Measurements from ENCODE around the gene PYGB. TPM values are rescaled to one million over a fixed set of nuclear protein-coding genes. Genes with fewer than 3 reads are reported as not detected.
A peak's percentile ranks its signal among the peaks of the same experiment; 100 is the strongest.
"Not testable (repeated sequence)": the region's sequence is repeated elsewhere in the genome, so short reads cannot be mapped to it uniquely, and the experiment has no call there.

The PYGB gene
- total and polyA plus RNA-seq, 2 experiments from 2014 or later, result 45.3 to 61.1 TPM

DNA sequence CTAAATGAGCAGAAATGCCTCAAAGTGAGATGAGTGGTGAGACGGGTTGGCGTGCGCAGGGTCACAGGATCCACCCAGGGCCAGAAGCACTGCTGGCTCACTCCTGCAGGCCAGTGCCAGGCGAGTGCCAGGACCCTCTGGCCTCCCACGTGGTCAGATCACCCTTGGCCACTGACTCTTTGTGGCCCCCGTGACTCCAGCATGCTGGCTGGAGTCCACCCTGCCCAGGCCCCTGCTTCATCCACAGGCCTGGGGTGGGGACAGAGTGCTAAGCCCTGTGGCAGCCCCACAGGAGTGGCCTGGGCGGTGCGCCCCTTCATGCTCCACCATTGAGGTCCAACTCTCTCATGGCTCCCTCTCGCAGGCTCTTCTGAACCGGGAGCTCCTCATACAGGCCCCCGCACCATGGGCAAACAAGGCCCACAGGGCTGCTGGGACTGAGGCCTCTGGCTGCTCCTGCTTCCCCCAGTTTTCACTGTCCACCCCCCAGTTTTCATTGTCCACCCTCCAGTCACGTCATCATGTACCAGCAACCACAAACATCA is 81.1 kb downstream of the PYGB start:
- no peak overlapping the region for H3K27ac ChIP-seq
- H3K27me3 ChIP-seq, result no peaks in the 10 kb centered on the region
- DNase-seq (ENCODE audit: low spot score), result no peak
- H3K9me2 ChIP-seq (replicated peaks; ENCODE audit: insufficient read depth), result no peaks in the 10 kb centered on the region
- peaks cover 51% of the 10 kb centered on the region for H3K79me2 ChIP-seq
- H2AFZ ChIP-seq, result no peak overlapping the region
- WGBS (ENCODE audit: low lambda C conversion rate, missing lambda C conversion rate), result 98% methylated on average over 12 of the region's 12 CpGs
- H3K4me3 ChIP-seq, result no peak overlapping the region
- no peaks in the 10 kb centered on the region for H4K20me1 ChIP-seq (ENCODE audit: insufficient read depth, poor library complexity, severe bottlenecking)
- no peaks in the 10 kb centered on the region for H3K36me3 ChIP-seq (replicated peaks; ENCODE audit: insufficient read depth, low read depth)
- H3K4me1 ChIP-seq (ENCODE audit: insufficient read depth), result peaks cover 3% of the 10 kb centered on the region
- TF ChIP-seq EZH2 (IDR thresholded peaks at IDR 0.05; ENCODE audit: borderline replicate concordance), result no peak
- TF ChIP-seq, protein P1, sequence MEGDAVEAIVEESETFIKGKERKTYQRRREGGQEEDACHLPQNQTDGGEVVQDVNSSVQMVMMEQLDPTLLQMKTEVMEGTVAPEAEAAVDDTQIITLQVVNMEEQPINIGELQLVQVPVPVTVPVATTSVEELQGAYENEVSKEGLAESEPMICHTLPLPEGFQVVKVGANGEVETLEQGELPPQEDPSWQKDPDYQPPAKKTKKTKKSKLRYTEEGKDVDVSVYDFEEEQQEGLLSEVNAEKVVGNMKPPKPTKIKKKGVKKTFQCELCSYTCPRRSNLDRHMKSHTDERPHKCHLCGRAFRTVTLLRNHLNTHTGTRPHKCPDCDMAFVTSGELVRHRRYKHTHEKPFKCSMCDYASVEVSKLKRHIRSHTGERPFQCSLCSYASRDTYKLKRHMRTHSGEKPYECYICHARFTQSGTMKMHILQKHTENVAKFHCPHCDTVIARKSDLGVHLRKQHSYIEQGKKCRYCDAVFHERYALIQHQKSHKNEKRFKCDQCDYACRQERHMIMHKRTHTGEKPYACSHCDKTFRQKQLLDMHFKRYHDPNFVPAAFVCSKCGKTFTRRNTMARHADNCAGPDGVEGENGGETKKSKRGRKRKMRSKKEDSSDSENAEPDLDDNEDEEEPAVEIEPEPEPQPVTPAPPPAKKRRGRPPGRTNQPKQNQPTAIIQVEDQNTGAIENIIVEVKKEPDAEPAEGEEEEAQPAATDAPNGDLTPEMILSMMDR (IDR thresholded peaks at IDR 0.05; ENCODE audit: poor library complexity), result no peak
- TF ChIP-seq EZH2phosphoT487 (IDR thresholded peaks at IDR 0.05; ENCODE audit: low read depth, severe bottlenecking, unreplicated experiment), result no peak
- no peaks in the 10 kb centered on the region for H3K9me3 ChIP-seq (ENCODE audit: low read depth)
- no peak overlapping the region for H3K4me2 ChIP-seq

DNA sequence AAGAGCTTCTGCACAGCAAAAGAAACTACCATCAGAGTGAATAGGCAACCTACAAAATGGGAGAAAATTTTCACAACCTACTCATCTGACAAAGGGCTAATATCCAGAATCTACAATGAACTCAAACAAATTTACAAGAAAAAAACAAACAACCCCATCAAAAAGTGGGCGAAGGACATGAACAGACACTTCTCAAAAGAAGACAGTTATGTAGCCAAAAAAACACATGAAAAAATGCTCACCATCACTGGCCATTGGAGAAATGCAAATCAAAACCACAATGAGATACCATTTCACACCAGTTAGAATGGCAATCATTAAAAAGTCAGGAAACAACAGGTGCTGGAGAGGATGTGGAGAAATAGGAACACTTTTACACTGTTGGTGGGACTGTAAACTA is 87.1 kb downstream of the PYGB start:
- H3K9me2 ChIP-seq (replicated peaks; ENCODE audit: insufficient read depth); H3K27ac ChIP-seq; H3K4me2 ChIP-seq; H3K36me3 ChIP-seq (replicated peaks; ENCODE audit: insufficient read depth, low read depth); H4K20me1 ChIP-seq (ENCODE audit: insufficient read depth, poor library complexity, severe bottlenecking); H3K4me3 ChIP-seq; DNase-seq (ENCODE audit: low spot score); H2AFZ ChIP-seq; H3K27me3 ChIP-seq; H3K9me3 ChIP-seq (ENCODE audit: low read depth): not testable (repeated sequence)
- 100% methylated on average over 1 of the region's 1 CpG for WGBS (ENCODE audit: low lambda C conversion rate, missing lambda C conversion rate)
- H3K79me2 ChIP-seq, result peaks cover 41% of the 10 kb centered on the region
- peaks cover 24% of the 10 kb centered on the region for H3K4me1 ChIP-seq (ENCODE audit: insufficient read depth)

DNA sequence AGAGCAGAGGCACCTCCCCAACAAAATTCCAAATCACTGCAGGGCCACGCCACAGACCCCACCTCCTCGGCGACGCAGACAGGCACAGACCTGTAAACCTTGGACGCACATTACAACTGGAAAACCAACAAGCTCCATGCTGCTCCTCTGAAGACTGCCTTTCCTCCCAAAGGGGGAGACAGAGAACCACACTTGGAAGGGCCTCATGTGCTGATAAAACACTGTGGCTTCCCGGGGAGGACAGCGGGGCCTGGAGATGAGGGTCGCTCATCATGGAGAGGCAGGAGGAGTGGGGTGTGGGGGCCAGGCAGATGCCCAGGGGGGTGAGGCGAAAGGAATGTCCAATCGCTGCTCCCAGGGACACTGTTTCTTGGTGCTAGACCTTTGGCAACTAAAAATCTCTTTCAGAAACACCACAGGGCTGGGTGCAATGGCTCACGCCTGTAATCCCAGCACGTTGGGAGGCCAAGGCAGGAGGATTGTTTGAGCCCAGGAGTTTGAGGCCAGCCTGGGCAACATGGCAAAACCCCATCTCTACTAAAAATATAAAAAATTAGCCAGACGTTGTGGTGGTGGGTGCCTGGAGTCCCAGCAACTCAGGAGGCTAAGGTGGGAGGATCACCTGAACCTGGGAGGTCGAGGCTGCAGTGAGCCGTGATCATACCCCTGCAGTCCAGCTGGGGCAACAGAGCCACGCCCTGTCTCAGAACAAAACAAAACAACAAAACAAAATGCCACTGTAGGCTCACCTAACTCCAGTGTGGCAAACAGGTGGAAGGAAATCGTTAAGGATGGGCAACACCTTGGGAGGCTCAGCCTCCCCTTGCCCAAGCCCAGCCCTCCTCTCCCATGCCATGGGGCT is 88.9 kb downstream of the PYGB start:
- no peak overlapping the region for H2AFZ ChIP-seq
- WGBS (ENCODE audit: low lambda C conversion rate, missing lambda C conversion rate), result 79% methylated on average over 17 of the region's 17 CpGs
- peaks cover 35% of the 10 kb centered on the region for H3K4me1 ChIP-seq (ENCODE audit: insufficient read depth)
- no peak overlapping the region for H3K4me3 ChIP-seq
- peaks cover 56% of the 10 kb centered on the region for H3K79me2 ChIP-seq
- H3K9me2 ChIP-seq (replicated peaks; ENCODE audit: insufficient read depth), result no peaks in the 10 kb centered on the region
- no peaks in the 10 kb centered on the region for H3K9me3 ChIP-seq (ENCODE audit: low read depth)
- TF ChIP-seq, protein P1 (IDR thresholded peaks at IDR 0.05; ENCODE audit: poor library complexity), result peak; percentile 44
- TF ChIP-seq EZH2phosphoT487 (IDR thresholded peaks at IDR 0.05; ENCODE audit: low read depth, severe bottlenecking, unreplicated experiment) (no peak), EZH2 (IDR thresholded peaks at IDR 0.05; ENCODE audit: borderline replicate concordance) (no peak)
- peaks cover 3% of the 10 kb centered on the region for H3K36me3 ChIP-seq (replicated peaks; ENCODE audit: insufficient read depth, low read depth)
- peak; percentile 47 for DNase-seq (ENCODE audit: low spot score)
- peak overlapping the region; percentile 34 for H3K27ac ChIP-seq
- H3K4me2 ChIP-seq, result no peak overlapping the region
- no peaks in the 10 kb centered on the region for H3K27me3 ChIP-seq
- no peaks in the 10 kb centered on the region for H4K20me1 ChIP-seq (ENCODE audit: insufficient read depth, poor library complexity, severe bottlenecking)

Data from hepatocyte (in vitro differentiated cells).